GM18868 (cell line): ENCODE measurements around the gene CSTF1.

Source experiments
- ATAC-seq: cut with Tn5 transposase; IDR thresholded peaks from one replicate; pipeline ENCODE4 v1.9.1; 2021; ENCODE audit warnings: mild to moderate bottlenecking, moderate library complexity; ENCODE audit not compliant: unreplicated experiment

Gene CSTF1

DNA sequence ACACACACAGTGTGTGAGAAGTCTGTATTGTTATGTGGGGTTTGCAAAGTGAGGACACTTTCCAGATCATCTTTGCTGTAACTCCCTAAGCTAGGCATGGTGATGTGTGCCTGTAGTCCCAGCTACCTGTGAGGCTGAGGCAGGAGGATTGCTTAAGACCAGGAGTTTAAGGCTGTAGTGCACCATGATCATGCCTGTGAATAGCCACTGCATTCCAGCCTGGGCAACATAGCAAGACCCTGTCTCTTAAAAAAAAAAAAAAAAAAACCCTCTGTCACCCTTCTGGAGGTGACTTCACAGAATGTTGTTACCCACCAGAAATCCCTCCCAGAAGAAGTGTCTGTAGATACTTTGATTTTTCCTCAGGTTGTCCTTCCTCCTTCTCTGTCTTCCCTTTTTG, 34.5 kb downstream of the CSTF1 start:
- no peak for ATAC-seq

DNA sequence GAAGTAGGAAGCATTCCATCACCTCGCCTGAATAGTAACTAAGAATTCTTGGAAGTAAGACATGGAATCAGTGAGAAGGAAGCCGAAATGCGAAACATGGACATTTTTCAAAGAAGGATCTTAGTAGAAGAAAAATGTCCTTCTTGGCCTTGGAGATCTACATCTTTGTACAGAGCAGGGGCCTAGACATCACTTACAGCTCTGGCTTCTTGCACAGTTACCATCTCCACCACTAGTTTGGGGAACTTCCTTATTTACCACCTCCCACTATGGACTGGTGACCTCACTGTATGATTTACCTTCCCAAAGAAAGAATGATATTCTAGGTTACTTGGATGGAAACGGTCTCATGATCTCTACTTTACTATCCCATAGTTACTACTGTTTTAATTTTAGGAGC, 35.4 kb downstream of the CSTF1 start:
- no peak for ATAC-seq

DNA sequence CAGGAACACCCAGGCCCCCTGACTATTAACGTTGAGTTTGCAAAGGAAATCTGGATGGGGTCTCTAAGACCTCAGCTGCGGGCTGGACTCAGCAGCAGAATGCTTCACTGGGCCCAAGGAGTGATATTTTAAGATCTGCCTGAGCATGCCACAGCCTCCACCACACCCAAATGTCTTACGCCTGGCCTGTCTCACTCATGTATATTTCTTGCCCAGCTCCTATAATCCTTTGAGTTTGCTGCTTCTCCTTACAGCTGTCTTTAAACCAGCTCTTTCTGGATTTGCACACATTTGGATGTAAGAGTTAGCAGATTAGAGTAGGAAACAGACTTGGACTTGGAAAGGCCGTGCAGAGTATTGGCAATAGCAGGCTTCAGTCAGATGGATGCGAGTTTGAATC, 36.0 kb downstream of the CSTF1 start:
- ATAC-seq, result no peak

DNA sequence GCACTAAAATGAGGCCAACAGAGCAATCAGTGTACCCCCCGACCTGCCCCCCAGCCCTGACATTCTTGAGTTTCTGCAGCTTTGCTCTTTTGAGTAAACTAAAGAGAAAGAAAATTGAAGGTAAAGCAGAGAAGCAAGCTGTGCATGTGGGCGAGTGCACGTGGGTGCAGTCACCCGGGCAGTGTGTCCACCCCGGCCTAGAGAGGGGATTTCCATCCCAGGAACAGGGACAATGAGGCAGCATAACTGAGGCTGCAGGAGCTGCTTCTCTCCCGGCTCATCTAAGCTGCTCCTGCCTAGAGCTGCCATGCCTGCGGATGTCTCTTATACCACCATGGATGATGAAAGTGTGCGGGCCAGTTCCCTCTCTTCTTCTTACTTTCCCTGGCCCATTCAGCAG, 36.4 kb downstream of the CSTF1 start:
- ATAC-seq, result no peak

DNA sequence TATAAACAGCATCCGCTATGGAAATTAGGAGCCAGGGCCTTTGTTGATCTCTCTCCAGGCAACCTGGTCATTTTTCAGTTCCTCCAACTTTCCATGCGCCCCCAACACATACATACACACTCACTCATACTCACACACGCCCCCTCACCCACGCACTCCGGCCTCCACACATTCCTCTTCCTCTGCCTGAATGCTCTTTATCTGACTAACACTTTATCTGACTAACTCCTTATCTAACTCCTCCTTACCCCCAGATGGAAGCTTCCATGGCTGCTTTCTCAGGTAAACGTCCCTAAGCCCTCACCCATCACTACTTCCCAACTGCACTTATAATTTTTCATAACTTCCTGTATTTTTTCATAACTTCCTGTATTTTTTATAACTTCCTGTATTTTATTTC, 37.1 kb downstream of the CSTF1 start:
- ATAC-seq, result no peak

DNA sequence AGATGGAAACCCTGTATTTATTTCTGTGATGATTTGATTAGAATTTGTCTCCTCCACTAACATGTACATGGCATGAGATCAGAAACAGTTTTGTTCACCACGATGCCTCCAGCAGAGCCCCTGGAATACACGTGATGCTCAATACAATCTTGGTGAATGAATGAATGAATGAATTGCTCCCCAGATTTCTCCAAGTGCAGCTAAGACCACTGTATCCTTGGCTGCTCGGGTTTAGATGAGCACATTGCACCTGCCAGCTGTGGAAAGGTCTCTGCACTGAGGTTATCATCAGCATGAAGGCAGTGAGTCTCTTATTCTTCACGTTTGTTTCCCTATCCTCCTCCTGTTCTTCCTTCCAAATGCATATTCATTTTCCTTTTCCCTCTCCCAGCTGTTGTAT, 37.5 kb downstream of the CSTF1 start:
- ATAC-seq, result no peak

DNA sequence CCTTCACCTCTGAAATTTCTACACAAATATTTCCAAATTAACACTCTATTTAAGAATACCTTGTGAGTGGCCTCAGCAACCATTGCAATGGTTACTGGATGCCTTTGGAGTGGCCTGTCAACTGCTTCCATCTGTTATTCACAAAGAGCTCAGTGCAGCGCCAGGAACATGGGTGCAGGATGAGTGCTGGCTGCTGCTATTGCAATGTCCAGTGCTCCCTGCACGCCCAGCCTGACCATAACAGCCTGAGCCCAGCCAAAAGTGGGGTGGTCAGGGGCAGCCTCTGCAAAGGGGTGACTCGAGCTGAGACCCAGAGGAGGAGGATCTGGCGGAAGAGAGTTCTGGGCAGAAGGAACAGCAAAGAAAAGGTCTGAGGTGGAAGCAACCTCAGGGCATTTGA, 38.0 kb downstream of the CSTF1 start:
- ATAC-seq, result no peak

DNA sequence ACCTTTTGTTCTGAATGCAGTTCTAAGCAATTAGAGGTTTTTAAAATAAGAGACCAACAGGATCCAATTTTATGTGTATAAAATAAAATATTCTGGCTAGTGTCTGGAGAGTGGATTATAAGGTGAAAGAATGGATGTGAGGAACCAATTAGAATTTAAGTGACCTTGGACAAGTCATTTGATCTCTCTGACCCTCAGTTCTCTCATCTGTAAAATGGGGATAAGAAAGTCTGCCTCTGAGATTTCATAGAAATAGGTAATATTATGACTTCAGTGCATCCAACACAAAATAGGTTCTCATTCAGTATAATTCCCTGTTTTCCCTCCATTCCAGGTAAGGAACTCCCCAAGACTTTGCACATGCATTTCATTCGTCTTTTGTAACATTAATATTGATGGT, 38.5 kb downstream of the CSTF1 start:
- no peak for ATAC-seq

DNA sequence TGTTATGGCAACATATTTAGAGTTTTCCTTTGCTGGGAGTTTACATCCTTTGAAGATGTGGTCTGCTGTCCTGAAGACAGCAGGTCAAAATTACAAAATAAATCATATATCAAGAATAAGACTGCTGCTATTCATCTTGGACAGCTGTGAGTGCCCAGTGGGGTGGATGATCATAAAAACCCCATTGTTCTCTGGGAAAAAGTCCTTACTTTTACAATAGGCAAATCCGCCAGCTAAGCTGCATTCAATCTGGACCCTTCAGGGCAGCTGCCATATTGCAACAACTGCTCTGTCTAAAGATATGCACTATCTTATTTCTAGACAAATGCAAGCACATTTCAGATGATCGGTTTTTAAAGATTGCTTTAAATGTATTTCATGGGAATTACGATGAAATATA, 39.0 kb downstream of the CSTF1 start:
- no peak for ATAC-seq

DNA sequence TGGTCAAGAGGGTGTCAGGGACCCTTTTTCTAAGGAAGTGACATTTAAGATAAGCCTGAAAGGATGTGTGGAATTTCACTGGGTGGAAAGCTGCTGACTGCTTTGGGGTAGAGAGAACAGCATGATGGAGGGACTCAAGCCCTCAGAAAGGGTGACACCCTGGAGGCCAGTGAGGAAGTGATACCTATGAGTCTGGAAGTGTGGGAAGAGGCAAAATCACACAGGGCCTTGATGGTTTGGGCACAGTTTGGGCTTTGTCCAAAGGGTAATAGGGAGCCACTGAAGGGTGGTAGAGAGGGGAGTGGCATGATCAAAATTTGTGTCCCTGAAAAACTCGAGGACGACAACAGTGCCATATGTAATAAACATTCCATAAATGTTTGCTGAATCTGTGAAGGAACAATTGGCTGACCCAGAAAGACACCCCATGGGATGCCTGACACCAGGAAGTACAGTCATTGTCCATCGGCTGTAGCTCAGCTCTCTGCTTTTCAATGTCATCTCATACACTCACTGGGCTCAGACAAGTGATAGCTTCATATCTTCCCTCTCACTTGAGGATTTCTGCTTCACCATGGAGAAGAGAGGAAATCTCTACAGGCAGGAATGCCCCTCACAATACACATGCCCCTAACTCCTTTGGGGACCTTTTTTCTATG, 40.9 kb downstream of the CSTF1 start:
- ATAC-seq, result no peak

DNA sequence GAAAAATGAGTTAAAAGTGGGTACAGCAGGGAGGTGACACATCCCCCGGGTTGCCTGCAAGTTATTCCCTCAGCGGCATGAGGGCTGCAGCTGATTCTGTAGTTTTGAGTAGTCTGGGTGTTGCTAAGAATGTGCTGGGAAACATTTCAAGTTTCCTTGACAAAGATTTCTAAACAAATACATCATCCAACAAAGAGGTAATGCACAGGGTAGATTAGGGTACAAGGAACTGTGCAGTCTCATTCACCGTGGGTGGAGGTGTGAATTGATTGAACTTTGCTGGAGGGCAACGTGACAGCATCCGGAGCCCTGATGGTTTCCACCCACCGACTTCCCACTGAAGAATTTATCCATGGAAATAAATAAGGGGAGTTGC, 41.4 kb downstream of the CSTF1 start:
- no peak for ATAC-seq

DNA sequence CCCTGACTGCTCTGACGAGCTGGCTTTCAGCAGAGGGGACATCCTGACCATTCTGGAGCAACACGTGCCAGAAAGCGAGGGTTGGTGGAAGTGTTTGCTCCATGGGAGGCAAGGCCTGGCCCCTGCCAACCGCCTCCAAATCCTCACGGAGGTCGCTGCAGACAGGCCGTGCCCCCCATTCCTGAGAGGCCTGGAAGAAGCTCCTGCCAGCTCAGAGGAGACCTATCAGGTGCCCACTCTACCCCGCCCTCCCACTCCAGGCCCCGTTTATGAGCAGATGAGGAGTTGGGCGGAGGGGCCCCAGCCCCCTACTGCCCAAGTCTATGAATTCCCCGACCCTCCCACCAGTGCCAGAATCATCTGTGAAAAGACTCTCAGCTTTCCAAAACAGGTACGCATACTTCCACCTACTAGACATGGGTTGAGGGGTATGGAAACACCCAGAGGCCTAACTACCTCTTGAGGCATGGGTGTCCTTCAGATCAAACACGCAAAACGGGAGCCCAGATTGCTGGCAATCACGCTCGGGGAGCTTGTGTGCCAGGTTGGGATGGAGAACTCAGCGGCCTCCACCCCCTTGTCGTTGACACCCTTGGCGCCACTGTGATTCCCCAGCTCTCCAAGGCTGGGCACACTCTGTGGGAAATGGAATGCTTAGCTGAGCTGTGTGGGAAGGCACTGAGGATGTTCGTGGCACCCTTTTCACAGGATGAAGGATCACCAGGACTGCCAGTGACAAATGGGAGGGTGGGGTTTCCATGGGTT, 44.9 kb downstream of the CSTF1 start:
- no peak for ATAC-seq

DNA sequence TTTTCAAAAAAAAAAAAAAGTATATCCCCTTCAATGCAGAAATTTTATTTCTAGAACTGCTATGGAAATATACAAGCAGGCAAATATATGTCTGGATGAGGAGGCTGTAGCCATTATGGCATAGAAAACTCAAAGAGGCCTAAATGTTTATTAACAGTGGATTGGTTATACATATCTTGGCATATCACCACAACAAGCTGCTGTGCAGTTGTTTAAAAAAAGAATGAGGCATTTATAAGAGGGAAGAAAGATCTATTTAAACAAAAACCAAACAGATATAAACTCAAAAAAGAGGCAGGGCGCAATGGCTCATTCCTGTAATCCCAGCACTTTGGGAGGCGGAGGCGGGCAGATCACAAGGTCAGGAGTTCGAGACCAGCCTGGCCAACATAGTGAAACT, 45.8 kb downstream of the CSTF1 start:
- no peak for ATAC-seq

DNA sequence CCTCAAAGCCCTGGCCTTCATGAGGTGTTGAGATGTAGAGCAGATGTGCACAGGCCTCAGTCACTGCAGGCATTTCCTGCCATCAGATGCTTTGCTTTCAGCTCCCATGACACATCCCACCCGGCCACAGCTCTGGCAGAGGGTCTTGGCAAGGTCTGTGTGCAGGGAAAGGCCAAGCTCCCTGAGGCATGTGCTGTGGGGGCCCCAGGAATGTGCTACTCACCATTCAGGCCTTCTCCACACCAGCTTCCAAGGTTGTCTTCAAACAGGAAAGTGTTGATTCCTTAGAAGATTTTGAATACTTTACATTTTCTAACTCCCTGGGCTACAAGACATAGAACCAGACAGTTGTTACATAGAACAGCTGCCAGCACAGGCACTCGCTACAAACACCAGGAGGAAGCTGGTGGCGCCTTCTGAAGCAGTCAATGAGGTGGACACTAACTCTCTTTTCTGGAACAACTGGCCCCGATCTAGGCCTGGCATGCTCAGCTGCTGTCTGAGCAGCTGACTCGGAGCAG, 47.4 kb downstream of the CSTF1 start:
- ATAC-seq, result no peak

DNA sequence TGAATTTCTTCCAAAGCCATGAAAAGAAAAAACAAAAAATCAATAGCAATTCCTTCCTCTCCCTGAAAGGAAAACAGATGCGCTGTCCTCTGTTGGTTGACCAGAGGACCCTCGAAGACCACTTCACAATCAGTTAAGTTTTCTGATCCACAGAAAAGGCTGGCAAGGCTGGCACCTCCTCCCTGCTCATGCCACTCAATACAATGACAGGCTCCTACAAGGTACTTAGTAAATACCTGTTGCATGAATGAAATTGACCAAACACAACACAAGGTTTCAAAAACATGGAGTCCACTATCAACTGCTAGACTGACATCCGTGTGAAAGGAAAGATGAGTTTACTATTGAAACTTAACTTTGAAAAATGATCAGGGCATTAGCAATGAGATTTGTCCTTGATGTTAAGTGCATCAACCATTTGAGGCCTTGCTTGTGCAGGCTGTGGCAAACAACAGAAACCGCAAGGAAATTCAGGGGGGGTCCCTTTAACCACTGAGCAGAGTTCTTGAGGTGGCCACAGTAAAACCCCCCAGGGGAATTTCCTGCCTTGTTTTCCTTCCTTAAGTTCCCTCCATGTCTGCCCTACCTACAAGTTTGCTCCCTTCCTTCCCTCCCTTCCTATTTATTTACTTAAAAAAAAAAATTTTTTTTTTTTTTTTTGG, 48.0 kb downstream of the CSTF1 start:
- peak; percentile 86 for ATAC-seq

DNA sequence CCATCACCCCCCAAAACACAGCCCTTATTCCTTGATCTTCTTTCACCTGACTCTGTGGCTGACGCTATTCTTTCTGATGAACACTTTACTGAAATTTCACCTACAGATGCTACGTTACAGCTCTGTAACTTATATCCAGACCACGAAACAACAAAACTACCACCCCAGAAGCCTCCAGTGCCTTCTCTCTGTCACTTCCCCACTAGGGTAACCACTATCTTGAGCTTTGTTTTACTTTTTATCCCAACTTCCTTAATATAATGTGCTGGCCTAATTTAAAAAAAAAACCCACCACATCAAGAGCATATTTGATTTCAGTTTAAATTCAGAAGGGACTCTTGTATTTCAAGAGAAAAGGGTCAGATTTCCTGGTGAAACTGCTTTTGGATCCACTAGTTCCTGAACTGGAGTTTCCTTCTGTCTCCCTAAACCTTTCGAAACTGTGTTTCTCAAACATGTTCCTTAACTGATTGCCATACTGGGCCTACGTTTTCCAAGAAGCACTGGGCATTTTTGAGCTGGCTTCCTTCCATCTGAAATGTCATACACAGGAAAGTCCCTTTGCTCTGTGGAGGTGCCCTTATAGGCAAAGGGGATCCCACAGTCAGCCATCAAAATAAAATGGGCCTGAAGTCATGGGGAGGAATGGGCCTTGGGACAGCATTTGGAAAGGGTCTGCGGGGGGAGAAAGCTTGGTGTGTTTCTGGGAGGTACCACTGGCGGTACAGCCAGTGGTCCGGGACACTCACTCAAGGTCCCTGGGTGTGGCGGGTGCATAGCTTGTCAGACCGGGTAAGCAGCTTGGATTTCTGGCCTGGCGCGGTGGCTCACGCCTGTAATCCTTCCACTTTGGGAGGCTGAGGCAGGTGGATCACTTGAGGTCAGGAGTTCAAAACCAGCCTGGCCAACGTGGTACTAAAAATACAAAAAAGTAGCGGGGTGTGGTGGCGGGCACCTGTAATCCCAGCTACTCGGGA, 50.2 kb downstream of the CSTF1 start:
- no peak for ATAC-seq

DNA sequence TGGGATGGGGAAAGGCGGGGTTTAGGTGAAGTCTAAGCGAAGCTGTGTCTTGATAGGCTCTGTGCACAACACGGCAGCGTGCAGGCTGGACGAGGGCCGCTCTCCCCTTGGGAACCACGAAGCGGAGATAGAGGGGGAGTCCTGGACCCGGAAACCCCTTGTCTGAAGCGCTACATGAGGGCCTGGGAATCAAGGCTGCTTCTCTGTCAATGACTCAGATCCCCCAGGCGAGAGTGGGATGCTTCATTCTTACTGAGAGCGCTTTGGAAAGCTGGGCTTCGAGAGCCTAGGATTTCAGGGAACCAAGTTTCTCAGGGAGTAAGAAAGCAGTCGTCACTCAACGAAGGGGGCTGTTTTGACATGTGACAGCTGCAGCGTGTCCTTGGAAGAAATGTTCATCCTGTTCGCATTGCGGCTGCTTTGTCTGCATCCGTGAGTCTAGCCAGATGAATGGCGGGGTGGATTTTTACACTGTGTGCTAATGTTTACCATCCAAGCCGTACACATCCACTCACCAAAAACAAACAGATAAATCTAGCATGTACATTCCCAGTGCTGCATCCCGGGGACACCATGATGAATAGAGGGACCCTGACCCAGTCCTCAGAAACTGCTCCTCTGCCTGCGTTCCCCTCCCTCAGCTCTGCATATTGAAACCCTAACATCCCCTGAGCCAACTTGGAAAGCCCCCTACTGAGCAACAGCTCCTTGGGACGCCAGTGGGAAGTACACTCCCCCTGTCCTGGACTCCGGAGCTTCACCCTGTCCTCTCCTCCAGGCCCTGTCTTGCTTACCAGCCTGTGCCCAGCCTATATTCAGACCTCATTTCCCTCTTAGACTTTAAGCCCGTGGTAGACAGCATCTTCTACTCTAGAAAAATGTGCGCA, 51.5 kb downstream of the CSTF1 start:
- ATAC-seq, result no peak

DNA sequence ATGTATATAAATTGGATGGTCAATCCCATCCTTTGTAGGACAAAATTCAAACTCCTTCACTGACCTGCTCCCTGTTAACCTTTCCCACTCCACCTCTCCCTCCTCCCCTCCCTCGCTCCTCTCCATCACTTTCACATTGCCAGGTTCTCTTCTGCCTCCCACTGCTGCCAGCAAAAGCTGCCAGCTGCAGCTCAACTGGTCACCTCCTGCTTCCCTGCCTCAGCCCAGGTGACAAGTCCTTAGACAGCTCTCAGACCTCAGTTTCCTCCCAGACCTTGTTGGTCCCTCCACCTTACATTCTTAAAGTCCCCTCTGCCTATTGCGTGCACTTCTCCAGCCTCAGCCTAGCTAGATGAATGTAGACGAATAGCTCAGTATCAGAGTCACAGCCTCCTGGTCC, 52.7 kb downstream of the CSTF1 start:
- ATAC-seq, result no peak

DNA sequence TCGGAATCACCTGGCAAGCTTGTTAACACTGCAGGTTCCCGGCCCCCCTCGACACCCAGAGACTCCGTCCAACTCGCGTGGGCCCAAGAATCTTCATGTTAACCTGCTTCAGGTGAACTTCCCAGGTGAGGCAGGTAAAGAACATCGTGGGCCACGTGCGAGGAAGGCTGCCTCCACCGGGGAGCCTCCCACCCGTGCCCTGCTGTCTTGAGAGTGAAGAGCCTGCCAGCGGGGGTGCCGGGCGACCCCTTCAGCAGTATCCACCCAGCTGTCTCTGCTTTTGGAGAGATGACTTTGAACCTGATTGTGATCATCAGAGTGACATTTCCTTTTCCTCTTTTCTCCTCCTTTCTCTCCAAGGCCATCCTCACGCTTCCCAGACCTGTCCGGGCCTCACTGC, 53.1 kb downstream of the CSTF1 start:
- no peak for ATAC-seq

DNA sequence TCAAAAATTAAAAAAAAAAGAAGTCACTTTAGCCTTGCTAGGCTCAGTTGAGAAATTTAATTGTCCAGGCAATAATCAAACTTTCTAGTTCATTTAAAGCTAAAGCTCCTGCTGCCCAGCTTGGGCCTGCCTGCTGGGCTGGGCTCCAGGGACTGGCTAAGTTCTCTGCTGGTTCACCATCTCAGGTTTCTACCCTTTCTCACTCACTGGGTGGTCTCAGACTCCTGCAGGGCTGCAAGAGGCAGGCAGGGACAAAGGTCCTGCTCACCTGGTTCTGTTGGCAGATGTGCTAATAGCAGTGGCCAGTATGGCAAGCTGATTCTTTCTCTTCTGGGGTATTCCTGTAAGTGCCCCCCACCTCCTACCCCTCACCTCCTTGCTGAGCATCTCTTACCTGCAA, 54.8 kb downstream of the CSTF1 start:
- no peak for ATAC-seq
